Mucosa of stomach (tissue), 1 donor: ENCODE measurements around the gene RPL27.
A peak's percentile ranks its signal among the peaks of the same experiment; 100 is the strongest.

Source experiments
- H3K27me3 ChIP-seq: one replicate; pipeline ENCODE4 v1.7.0; 2013; ENCODE audit warnings: mild to moderate bottlenecking, low read length; ENCODE audit not compliant: control insufficient read depth, insufficient read depth
- H3K36me3 ChIP-seq: one replicate; pipeline ENCODE4 v1.7.0; 2013; ENCODE audit warnings: low read length; ENCODE audit not compliant: control insufficient read depth, insufficient read depth
- H3K4me1 ChIP-seq: one replicate; pipeline ENCODE4 v1.7.0; 2013; ENCODE audit warnings: mild to moderate bottlenecking, low read length; ENCODE audit not compliant: control insufficient read depth, insufficient read depth
- H3K4me3 ChIP-seq: one replicate; pipeline ENCODE4 v1.7.0; 2013; ENCODE audit warnings: low read length
- H3K9ac ChIP-seq: one replicate; pipeline ENCODE4 v1.7.0; 2013; ENCODE audit warnings: mild to moderate bottlenecking, low read length, moderate library complexity
- H3K9me3 ChIP-seq: one replicate; pipeline ENCODE4 v1.7.0; 2013; ENCODE audit warnings: mild to moderate bottlenecking, low read length, moderate library complexity; ENCODE audit not compliant: control insufficient read depth
- donor health status: Pancreatic carcinoma.

Gene RPL27

GRCh38 chr17:43018932-43019331 is 20.7 kb downstream of the RPL27 start:
- Histone ChIP-seq H3K4me1 (peaks cover 47% of the 10 kb centered on the region), H3K9ac (no peak overlapping the region), H3K36me3 (no peaks in the 10 kb centered on the region), H3K4me3 (no peak overlapping the region), H3K9me3 (no peaks in the 10 kb centered on the region), H3K27me3 (no peaks in the 10 kb centered on the region)

GRCh38 chr17:43019418-43019817 is 21.2 kb downstream of the RPL27 start:
- Histone ChIP-seq H3K4me3 (no peak overlapping the region), H3K27me3 (no peaks in the 10 kb centered on the region), H3K4me1 (peaks cover 45% of the 10 kb centered on the region), H3K36me3 (no peaks in the 10 kb centered on the region), H3K9ac (peak overlapping the region; percentile 4), H3K9me3 (no peaks in the 10 kb centered on the region)

GRCh38 chr17:43020030-43020621 is 21.9 kb downstream of the RPL27 start:
- peak overlapping the region; percentile 4 for H3K9ac ChIP-seq
- H3K4me3 ChIP-seq: no peak overlapping the region

GRCh38 chr17:43020789-43021740 is 22.8 kb downstream of the RPL27 start:
- H3K27me3 ChIP-seq: no peaks in the 10 kb centered on the region

More at GRCh38 chr17:43020030-43020621, 21.9 kb downstream of the RPL27 start:
- Histone ChIP-seq H3K4me1 (peaks cover 42% of the 10 kb centered on the region), H3K36me3 (no peaks in the 10 kb centered on the region), H3K9me3 (no peaks in the 10 kb centered on the region), H3K27me3 (no peaks in the 10 kb centered on the region)

GRCh38 chr17:43021741-43022512 is 23.7 kb downstream of the RPL27 start, which contains the start of gene VAT1:
Gene VAT1, minus strand, starts transcription at chr17:43022385. Its CDS starts 63 bp downstream, at chr17:43022322.
- Histone ChIP-seq H3K36me3 (no peaks in the 10 kb centered on the region), H3K9ac (peak within 1 kb of the TSS; percentile 74), H3K4me1 (peaks cover 37% of the 10 kb centered on the region), H3K9me3 (no peaks in the 10 kb centered on the region), H3K27me3 (no peaks in the 10 kb centered on the region), H3K4me3 (peak within 1 kb of the TSS; percentile 74)

More at GRCh38 chr17:43020789-43021740, 22.8 kb downstream of the RPL27 start:
- Histone ChIP-seq H3K4me1 (peaks cover 37% of the 10 kb centered on the region), H3K4me3 (peak overlapping the region; percentile 74), H3K36me3 (no peaks in the 10 kb centered on the region), H3K9ac (peak overlapping the region; percentile 74), H3K9me3 (no peaks in the 10 kb centered on the region)

GRCh38 chr17:43024407-43025289 is 26.4 kb downstream of the RPL27 start, which contains the start of gene RND2:
Gene RND2, plus strand, starts transcription at chr17:43025231. Its CDS starts 117 bp downstream, at chr17:43025348.
- peak within 1 kb of the TSS; percentile 51 for H3K4me3 ChIP-seq
- H3K36me3 ChIP-seq: no peaks in the 10 kb centered on the region
- peak within 1 kb of the TSS; percentile 68 for H3K9ac ChIP-seq
- no peaks in the 10 kb centered on the region for H3K27me3 ChIP-seq
- H3K9me3 ChIP-seq: no peaks in the 10 kb centered on the region
- peaks cover 25% of the 10 kb centered on the region for H3K4me1 ChIP-seq

GRCh38 chr17:43025290-43025657 is 27.1 kb downstream of the RPL27 start:
- peaks cover 18% of the 10 kb centered on the region for H3K4me1 ChIP-seq
- no peaks in the 10 kb centered on the region for H3K9me3 ChIP-seq
- no peak overlapping the region for H3K9ac ChIP-seq
- no peaks in the 10 kb centered on the region for H3K36me3 ChIP-seq
- no peaks in the 10 kb centered on the region for H3K27me3 ChIP-seq
- H3K4me3 ChIP-seq: no peak overlapping the region

- H3K9ac ChIP-seq: no peak overlapping the region
- H3K4me3 ChIP-seq: no peak overlapping the region
- H3K4me1 ChIP-seq: peaks cover 15% of the 10 kb centered on the region
- H3K36me3 ChIP-seq: no peaks in the 10 kb centered on the region
- H3K9me3 ChIP-seq: no peaks in the 10 kb centered on the region
- no peaks in the 10 kb centered on the region for H3K27me3 ChIP-seq
Measured at GRCh38 chr17:43025766-43026537, 27.7 kb downstream of the RPL27 start.

- no peak overlapping the region for H3K9ac ChIP-seq
- H3K27me3 ChIP-seq: no peaks in the 10 kb centered on the region
- no peaks in the 10 kb centered on the region for H3K9me3 ChIP-seq
- no peak overlapping the region for H3K4me3 ChIP-seq
- peaks cover 12% of the 10 kb centered on the region for H3K4me1 ChIP-seq
- H3K36me3 ChIP-seq: no peaks in the 10 kb centered on the region
Measured at GRCh38 chr17:43026595-43026994, 28.4 kb downstream of the RPL27 start.

GRCh38 chr17:43027091-43028032 is 29.1 kb downstream of the RPL27 start:
- peaks cover 12% of the 10 kb centered on the region for H3K4me1 ChIP-seq
- H3K27me3 ChIP-seq: no peaks in the 10 kb centered on the region
- H3K9me3 ChIP-seq: no peaks in the 10 kb centered on the region
- H3K4me3 ChIP-seq: no peak overlapping the region
- no peak overlapping the region for H3K9ac ChIP-seq
- no peaks in the 10 kb centered on the region for H3K36me3 ChIP-seq
